Parathyroid adenoma (tissue), 2 donors: ENCODE results near the gene SIGMAR1.

ENCODE experiments used
- H2AFZ ChIP-seq: fragments of 300-600 bp; sonication (generic); one replicate; pipeline ENCODE4 v1.7.0; 2017; ENCODE audit warnings: antibody characterized with exemption, mild to moderate bottlenecking
- H3K27ac ChIP-seq: fragments of 300-600 bp; sonication (generic); one replicate; pipeline ENCODE4 v1.7.0; 2017
- H3K27me3 ChIP-seq: fragments of 300-600 bp; sonication (generic); one replicate; pipeline ENCODE4 v1.7.0; 2017; ENCODE audit warnings: low read length; ENCODE audit not compliant: control insufficient read depth, insufficient read depth
- H3K36me3 ChIP-seq: fragments of 300-600 bp; sonication (generic); one replicate; pipeline ENCODE4 v1.7.0; 2017; ENCODE audit warnings: low read length; ENCODE audit not compliant: control insufficient read depth, insufficient read depth
- H3K4me1 ChIP-seq: fragments of 300-600 bp; sonication (generic); one replicate; pipeline ENCODE4 v1.7.0; 2017; ENCODE audit warnings: control low read depth
- H3K4me2 ChIP-seq: fragments of 300-600 bp; sonication (generic); one replicate; pipeline ENCODE4 v1.7.0; 2017; ENCODE audit warnings: low read length
- H3K4me3 ChIP-seq: fragments of 300-600 bp; sonication (generic); one replicate; pipeline ENCODE4 v1.7.0; 2017; ENCODE audit warnings: low read depth, low read length
- H3K79me2 ChIP-seq: fragments of 300-600 bp; sonication (generic); one replicate; pipeline ENCODE4 v1.7.0; 2017; ENCODE audit warnings: control low read depth
- H3K9ac ChIP-seq: fragments of 300-600 bp; sonication (generic); one replicate; pipeline ENCODE4 v1.7.0; 2017; ENCODE audit warnings: mild to moderate bottlenecking
- H3K9me3 ChIP-seq: fragments of 300-600 bp; sonication (generic); one replicate; pipeline ENCODE4 v1.7.0; 2017; ENCODE audit warnings: low read length; ENCODE audit not compliant: control insufficient read depth
- CTCF ChIP-seq: fragments of 300-600 bp; sonication (generic); IDR thresholded peaks from one replicate; pipeline ENCODE4 v1.7.0; 2017; ENCODE audit warnings: antibody characterized with exemption, mild to moderate bottlenecking
- donor health status: primary hyperparathyroidism.

Gene SIGMAR1

GRCh38 chr9:34647651-34648050, 10.1 kb upstream of the SIGMAR1 start:
- no peaks in the 10 kb centered on the region for H3K36me3 ChIP-seq
- no peak overlapping the region for H3K9ac ChIP-seq
- H3K4me1 ChIP-seq: peaks cover 6% of the 10 kb centered on the region
- no peak for TF ChIP-seq CTCF
- H3K27ac ChIP-seq: peak overlapping the region; percentile 75
- peak overlapping the region; percentile 97 for H3K4me3 ChIP-seq
- H2AFZ ChIP-seq: no peak overlapping the region
- no peaks in the 10 kb centered on the region for H3K27me3 ChIP-seq
- H3K4me2 ChIP-seq: peak overlapping the region; percentile 100
- peaks cover 3% of the 10 kb centered on the region for H3K79me2 ChIP-seq
- H3K9me3 ChIP-seq: no peaks in the 10 kb centered on the region

- Histone ChIP-seq H3K4me1 (peaks cover 6% of the 10 kb centered on the region), H3K9me3 (no peaks in the 10 kb centered on the region), H3K9ac (peak overlapping the region; percentile 23), H3K4me2 (peak overlapping the region; percentile 100), H3K4me3 (peak overlapping the region; percentile 97), H3K36me3 (no peaks in the 10 kb centered on the region), H3K27me3 (no peaks in the 10 kb centered on the region), H3K27ac (peak overlapping the region; percentile 75), H2AFZ (peak overlapping the region; percentile 76), H3K79me2 (peaks cover 3% of the 10 kb centered on the region)
- TF ChIP-seq CTCF: no peak
Measured at GRCh38 chr9:34647084-34647403, 9.5 kb upstream of the SIGMAR1 start.

- Histone ChIP-seq H3K36me3 (no peaks in the 10 kb centered on the region), H3K27ac (peak within 1 kb of the TSS; percentile 75), H3K27me3 (no peaks in the 10 kb centered on the region), H3K4me1 (peaks cover 6% of the 10 kb centered on the region), H3K9me3 (no peaks in the 10 kb centered on the region), H3K9ac (peak within 1 kb of the TSS; percentile 23), H3K4me3 (peak within 1 kb of the TSS; percentile 97), H3K4me2 (peak within 1 kb of the TSS; percentile 100), H3K79me2 (peaks cover 3% of the 10 kb centered on the region), H2AFZ (peak within 1 kb of the TSS; percentile 76)
- TF ChIP-seq CTCF: peak; percentile 18
Measured at GRCh38 chr9:34646211-34647083, 8.9 kb upstream of the SIGMAR1 start, which contains the start of gene GALT. Gene GALT, plus strand, starts transcription at chr9:34646675. Its CDS starts 30 bp downstream, at chr9:34646705.

GRCh38 chr9:34644766-34645314, 7.3 kb upstream of the SIGMAR1 start:
- H3K9me3 ChIP-seq: no peaks in the 10 kb centered on the region
- no peak overlapping the region for H3K4me2 ChIP-seq
- no peaks in the 10 kb centered on the region for H3K36me3 ChIP-seq
- no peak overlapping the region for H3K9ac ChIP-seq
- TF ChIP-seq CTCF: no peak
- H3K27ac ChIP-seq: peak overlapping the region; percentile 19
- H3K79me2 ChIP-seq: peaks cover 3% of the 10 kb centered on the region
- H3K27me3 ChIP-seq: no peaks in the 10 kb centered on the region
- no peak overlapping the region for H3K4me3 ChIP-seq
- peak overlapping the region; percentile 42 for H2AFZ ChIP-seq
- peaks cover 6% of the 10 kb centered on the region for H3K4me1 ChIP-seq
